Ishikawa (cell line): ENCODE data around the gene RAPGEFL1.
A peak's percentile ranks its signal among the peaks of the same experiment; 100 is the strongest.

ENCODE experiments used
- CEBPB ChIP-seq: IDR thresholded peaks from 2 replicates; pipeline ENCODE4 v1.6.1; 2012
- CREB1 ChIP-seq: IDR thresholded peaks from 2 replicates; pipeline ENCODE4 v1.6.1; 2012; ENCODE audit warnings: low read depth
- EGR1 ChIP-seq: IDR thresholded peaks from 2 replicates; pipeline ENCODE4 v1.6.1; 2012
- EP300 ChIP-seq: IDR thresholded peaks from 2 replicates; pipeline ENCODE4 v1.6.1; 2012; ENCODE audit warnings: borderline replicate concordance
- FOXM1 ChIP-seq: IDR thresholded peaks from 2 replicates; pipeline ENCODE4 v1.6.1; 2012; ENCODE audit warnings: low read depth, borderline replicate concordance
- MAX ChIP-seq: IDR thresholded peaks from 2 replicates; pipeline ENCODE4 v1.6.1; 2012
- NFIC ChIP-seq: IDR thresholded peaks from 2 replicates; pipeline ENCODE4 v1.6.1; 2012
- RAD21 ChIP-seq: IDR thresholded peaks from 2 replicates; pipeline ENCODE4 v1.6.1; 2012; ENCODE audit warnings: low read depth
- REST ChIP-seq: IDR thresholded peaks from 2 replicates; pipeline ENCODE4 v1.6.1; 2012; ENCODE audit warnings: low read depth, mild to moderate bottlenecking
- TAF1 ChIP-seq: IDR thresholded peaks from 2 replicates; pipeline ENCODE4 v1.6.1; 2012; ENCODE audit warnings: low read depth, mild to moderate bottlenecking
- TCF12 ChIP-seq: IDR thresholded peaks from 2 replicates; pipeline ENCODE4 v1.6.1; 2012; ENCODE audit warnings: low read depth
- TEAD4 ChIP-seq: IDR thresholded peaks from 2 replicates; pipeline ENCODE4 v1.6.1; 2012
- USF1 ChIP-seq: IDR thresholded peaks from 2 replicates; pipeline ENCODE4 v1.6.1; 2012
- YY1 ChIP-seq: IDR thresholded peaks from 2 replicates; pipeline ENCODE4 v1.6.1; 2012; ENCODE audit warnings: low read depth
- ZBTB7A ChIP-seq: IDR thresholded peaks from 2 replicates; pipeline ENCODE4 v1.6.1; 2012; ENCODE audit warnings: low read depth

Gene RAPGEFL1

GRCh38 chr17:40168262-40168832 is 8.9 kb upstream of the RAPGEFL1 start:
- TF ChIP-seq REST, result no peak
- TF ChIP-seq RAD21, result peak; percentile 78
- TF ChIP-seq MAX, result no peak
- no peak for TF ChIP-seq NFIC
- TF ChIP-seq TEAD4, result peak; percentile 91

GRCh38 chr17:40170325-40170724 is 6.9 kb upstream of the RAPGEFL1 start:
- no peak for TF ChIP-seq EGR1
- no peak for TF ChIP-seq RAD21
- no peak for TF ChIP-seq USF1
- no peak for TF ChIP-seq TCF12
- no peak for TF ChIP-seq EP300
- no peak for TF ChIP-seq MAX
- TF ChIP-seq NFIC, result no peak
- TF ChIP-seq YY1, result no peak
- no peak for TF ChIP-seq FOXM1
- TF ChIP-seq REST, result no peak
- TF ChIP-seq CEBPB, result no peak

GRCh38 chr17:40171750-40172149 is 5.5 kb upstream of the RAPGEFL1 start:
- no peak for TF ChIP-seq MAX
- TF ChIP-seq TCF12, result no peak
- no peak for TF ChIP-seq NFIC
- no peak for TF ChIP-seq RAD21
- no peak for TF ChIP-seq EGR1
- TF ChIP-seq REST, result no peak
- no peak for TF ChIP-seq YY1
- TF ChIP-seq CEBPB, result no peak
- no peak for TF ChIP-seq EP300
- no peak for TF ChIP-seq USF1
- TF ChIP-seq CREB1, result no peak
- TF ChIP-seq TEAD4, result no peak
- no peak for TF ChIP-seq FOXM1
- TF ChIP-seq ZBTB7A, result no peak
- TF ChIP-seq TAF1, result no peak

GRCh38 chr17:40173091-40173777 is 4.0 kb upstream of the RAPGEFL1 start:
- TF ChIP-seq TEAD4 (no peak), YY1 (no peak), CEBPB (no peak), REST (no peak), MAX (no peak), ZBTB7A (no peak), EP300 (no peak), TAF1 (no peak), TCF12 (no peak)
